GM13976 (cell line): ENCODE results near the gene SLC39A11.
A peak's percentile ranks its signal among the peaks of the same experiment; 100 is the strongest.

Experiments used
- DNase-seq: peaks from one replicate; pipeline ENCODE4 v3.0.0; 2012; ENCODE audit warnings: low spot score
- in situ Hi-C: fragments of 300-500 bp; cut with MboI; formaldehyde crosslinking; loops from one replicate; pipeline ENCODE4 v1.12.0; 2022; ENCODE audit warnings: low sequenced_read_pairs, mixed read lengths, inconsistent platforms; ENCODE audit not compliant: unreplicated experiment
- TF ChIP-seq, protein P1 (sequence below): IDR thresholded peaks from 2 replicates; pipeline ENCODE4 v1.5.1; 2012; ENCODE audit warnings: borderline replicate concordance, mild to moderate bottlenecking; ENCODE audit not compliant: insufficient read depth; ENCODE audit errors: extremely low read depth, missing control alignments, control extremely low read depth

SLC39A11 gene

DNA sequence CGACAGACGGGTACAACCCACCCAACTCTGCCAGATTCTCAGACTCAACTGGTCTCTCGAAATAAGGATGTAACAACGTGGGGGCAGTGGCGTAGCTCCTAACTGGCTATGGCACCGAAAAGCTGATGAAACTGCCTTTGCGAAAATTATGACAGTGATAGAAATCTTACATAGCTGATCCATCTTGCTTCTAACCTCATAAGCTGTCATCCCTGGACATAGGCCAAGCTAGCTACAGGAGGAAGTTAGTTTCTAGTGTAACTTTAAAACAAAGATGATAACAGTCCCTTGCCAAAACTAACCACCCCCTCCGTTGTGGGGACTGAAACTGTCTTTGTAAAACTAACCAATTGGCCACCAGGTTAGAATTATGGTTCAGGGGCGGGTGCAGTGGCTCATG is 220.1 kb downstream of the SLC39A11 start:
- TF ChIP-seq, protein P1, sequence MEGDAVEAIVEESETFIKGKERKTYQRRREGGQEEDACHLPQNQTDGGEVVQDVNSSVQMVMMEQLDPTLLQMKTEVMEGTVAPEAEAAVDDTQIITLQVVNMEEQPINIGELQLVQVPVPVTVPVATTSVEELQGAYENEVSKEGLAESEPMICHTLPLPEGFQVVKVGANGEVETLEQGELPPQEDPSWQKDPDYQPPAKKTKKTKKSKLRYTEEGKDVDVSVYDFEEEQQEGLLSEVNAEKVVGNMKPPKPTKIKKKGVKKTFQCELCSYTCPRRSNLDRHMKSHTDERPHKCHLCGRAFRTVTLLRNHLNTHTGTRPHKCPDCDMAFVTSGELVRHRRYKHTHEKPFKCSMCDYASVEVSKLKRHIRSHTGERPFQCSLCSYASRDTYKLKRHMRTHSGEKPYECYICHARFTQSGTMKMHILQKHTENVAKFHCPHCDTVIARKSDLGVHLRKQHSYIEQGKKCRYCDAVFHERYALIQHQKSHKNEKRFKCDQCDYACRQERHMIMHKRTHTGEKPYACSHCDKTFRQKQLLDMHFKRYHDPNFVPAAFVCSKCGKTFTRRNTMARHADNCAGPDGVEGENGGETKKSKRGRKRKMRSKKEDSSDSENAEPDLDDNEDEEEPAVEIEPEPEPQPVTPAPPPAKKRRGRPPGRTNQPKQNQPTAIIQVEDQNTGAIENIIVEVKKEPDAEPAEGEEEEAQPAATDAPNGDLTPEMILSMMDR = no peak
- no peak for DNase-seq
- in situ Hi-C loops = no loop called here

DNA sequence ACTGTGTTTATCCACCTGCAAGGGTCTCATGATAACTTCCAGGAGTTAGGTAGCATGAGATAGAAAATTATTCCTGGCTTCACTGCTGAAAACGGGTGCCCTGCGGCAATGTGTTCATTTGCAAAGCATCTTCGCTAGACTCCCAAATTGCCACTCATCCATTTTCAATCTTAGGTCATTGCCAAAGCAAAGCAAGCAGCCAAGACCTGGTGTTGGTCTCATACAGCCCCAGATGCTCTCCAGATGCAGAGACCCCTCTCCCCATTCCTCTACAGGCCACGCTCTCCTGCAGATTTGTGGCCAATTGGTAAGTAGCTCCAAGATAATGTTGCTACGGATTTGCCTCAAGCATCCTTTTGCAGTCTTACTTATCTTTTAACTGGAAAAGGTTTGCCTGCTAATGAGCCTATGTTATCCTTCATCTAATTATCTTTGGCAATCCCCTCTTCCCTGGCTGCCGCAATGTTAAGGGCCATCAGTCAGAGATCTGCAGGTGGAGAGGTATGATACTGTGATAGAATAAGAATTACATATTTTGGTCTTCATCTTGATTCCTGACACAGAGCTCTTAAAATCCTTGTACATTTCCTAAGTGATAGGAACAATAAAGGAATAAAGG is 222.0 kb downstream of the SLC39A11 start:
- TF ChIP-seq, protein P1 = no peak
- in situ Hi-C loops = no loop called here
- DNase-seq = no peak

DNA sequence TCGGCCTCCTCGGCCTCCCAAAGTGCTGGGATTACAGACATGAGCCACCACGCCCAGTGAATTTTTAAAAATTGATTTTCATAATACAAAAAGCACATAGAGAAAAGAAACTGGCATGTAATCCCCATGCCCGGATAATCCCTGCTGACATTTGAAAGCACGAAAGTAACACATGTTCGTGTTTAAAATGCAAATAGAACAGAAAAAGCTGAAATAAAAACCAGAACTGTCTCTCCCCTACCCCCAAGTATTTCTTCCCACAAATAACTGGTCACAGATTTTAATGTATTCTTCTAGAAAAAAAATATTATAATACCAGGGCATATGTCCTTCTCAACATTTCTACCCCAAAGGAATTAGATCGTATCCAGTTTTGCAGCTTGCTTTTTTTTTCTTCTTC is 222.9 kb downstream of the SLC39A11 start:
- in situ Hi-C loops = no loop called here
- TF ChIP-seq, protein P1 = no peak
- DNase-seq = no peak

DNA sequence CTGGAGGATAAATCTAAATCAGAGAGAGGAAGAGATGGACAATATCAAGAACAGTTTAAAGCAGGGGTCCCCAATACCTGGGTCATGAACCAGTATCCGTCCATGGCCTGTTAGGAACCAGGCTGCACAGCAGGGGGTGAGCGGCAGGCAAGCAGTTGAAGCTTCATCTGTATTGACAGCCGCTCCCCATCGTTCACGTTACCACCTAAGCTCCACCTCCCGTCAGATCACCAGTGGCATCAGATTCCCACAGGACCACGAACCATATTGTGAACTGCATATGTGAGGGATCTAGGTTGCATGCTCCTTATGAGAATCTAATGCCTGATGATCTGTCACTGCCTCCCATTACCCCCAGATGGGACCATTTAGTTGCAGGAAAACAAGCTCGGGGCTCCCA is 226.5 kb downstream of the SLC39A11 start:
- in situ Hi-C loops = no loop called here
- DNase-seq = no peak
- TF ChIP-seq, protein P1 = no peak

DNA sequence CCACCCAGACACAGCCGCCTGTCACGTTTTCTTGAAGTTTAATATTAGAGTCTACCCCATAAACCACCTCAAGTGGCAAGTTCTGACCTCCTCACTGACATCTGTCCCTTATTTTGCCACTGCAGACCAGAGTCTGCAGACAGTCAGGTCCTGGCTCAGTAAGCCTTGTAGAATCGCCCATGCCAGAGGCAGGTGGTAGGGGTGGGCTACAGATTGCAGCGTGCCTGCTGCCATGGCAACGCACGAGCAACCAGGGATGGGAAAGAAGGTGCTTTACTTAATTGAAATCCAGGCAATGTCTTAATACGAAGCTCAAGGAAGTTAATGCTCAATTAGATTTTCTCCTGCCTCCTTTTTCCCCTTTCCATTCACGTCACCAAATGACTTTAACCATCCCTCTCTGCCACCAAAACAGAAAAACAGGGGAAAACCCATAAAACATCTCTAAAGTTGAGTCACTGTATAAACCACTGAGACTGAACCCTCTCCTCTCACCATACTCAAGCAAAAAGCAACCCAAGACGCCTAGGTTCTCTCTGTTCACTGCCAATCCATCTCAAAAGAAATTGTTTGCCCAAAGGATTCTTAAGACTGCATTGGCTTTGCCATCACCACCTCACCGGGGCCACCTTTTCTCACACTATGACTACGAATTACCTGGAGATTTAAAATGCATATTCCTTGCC is 228.8 kb downstream of the SLC39A11 start:
- in situ Hi-C loops = no loop called here
- peak; percentile 46 for DNase-seq
- TF ChIP-seq, protein P1 = no peak

DNA sequence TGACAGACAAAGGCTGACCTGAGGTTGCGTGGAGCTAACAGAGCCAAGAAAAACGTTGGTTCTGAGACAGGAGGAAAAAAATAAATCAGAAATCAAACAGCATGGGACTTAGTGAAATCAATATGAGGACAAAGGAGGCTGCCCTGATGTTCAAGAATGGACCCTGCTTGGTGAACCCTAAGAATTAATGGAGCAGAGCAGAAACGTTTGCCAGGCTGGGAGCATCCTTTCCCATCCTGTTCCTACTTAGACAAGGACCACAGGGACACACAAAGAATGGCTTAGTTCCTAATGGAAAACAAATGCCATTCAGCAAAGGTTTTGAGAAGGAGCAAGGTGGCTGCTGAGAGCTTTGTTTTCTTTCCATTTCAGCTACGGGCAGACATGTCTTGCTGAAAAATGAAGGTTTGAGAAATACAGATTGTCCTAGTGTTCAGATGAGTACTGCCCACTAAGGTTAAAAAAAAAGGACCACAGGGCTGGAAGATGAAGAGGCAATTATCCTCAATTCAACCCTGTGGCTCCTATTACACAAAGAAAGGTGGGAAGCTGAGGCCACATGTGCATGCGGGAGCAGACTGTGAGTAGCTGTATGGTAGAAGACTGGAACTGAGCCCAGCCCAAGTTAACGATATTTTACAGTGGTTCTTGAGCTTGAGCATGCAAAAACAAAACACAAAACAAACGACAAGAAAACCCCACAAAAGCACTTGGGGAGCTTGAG is 230.1 kb downstream of the SLC39A11 start:
- DNase-seq = no peak
- in situ Hi-C loops = no loop called here
- TF ChIP-seq, protein P1 = no peak
